Astrocyte of the spinal cord (primary cell): ENCODE results near the gene GAD1.

Source experiments
- DNase-seq: peaks from one replicate; pipeline ENCODE4 v3.0.0; 2011; ENCODE audit warnings: low read depth, low spot score
- H3K4me3 ChIP-seq: 2 replicates; pipeline ENCODE4 v1.5.1; 2011; ENCODE audit warnings: low read depth, mild to moderate bottlenecking, low read length, moderate library complexity
- in situ Hi-C: cut with HindIII; loops from 2 replicates; pipeline ENCODE4 v1.10.0; 2017; ENCODE audit warnings: low sequenced_read_pairs
- TF ChIP-seq, protein P1 (sequence below): IDR thresholded peaks from 2 replicates; pipeline ENCODE4 v1.5.1; 2012; ENCODE audit warnings: low read depth, mild to moderate bottlenecking, low read length, inconsistent platforms

GAD1 gene

DNA sequence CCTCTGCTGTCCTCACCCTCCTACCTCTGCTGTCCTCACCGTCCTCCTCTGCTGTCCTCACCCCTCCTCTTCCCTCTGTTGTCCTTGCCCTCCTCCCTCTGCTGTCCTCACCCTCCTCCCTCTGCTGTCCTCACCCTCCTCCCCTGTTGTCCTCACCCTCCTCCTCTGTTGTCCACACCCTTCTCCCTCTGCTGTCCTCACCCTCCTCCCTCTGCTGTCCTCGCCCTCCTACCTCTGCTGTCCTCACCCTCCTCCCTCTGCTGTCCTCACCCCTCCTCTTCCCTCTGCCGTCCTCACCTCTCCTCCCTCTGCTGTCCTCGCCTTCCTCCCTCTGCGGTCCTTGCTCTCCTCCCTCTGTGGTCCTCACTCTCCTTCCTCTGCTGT, 11.8 kb downstream of the GAD1 start:
- no peak for DNase-seq
- no peak overlapping the region for H3K4me3 ChIP-seq
- in situ Hi-C loops, result no loop called here
- TF ChIP-seq, protein P1, sequence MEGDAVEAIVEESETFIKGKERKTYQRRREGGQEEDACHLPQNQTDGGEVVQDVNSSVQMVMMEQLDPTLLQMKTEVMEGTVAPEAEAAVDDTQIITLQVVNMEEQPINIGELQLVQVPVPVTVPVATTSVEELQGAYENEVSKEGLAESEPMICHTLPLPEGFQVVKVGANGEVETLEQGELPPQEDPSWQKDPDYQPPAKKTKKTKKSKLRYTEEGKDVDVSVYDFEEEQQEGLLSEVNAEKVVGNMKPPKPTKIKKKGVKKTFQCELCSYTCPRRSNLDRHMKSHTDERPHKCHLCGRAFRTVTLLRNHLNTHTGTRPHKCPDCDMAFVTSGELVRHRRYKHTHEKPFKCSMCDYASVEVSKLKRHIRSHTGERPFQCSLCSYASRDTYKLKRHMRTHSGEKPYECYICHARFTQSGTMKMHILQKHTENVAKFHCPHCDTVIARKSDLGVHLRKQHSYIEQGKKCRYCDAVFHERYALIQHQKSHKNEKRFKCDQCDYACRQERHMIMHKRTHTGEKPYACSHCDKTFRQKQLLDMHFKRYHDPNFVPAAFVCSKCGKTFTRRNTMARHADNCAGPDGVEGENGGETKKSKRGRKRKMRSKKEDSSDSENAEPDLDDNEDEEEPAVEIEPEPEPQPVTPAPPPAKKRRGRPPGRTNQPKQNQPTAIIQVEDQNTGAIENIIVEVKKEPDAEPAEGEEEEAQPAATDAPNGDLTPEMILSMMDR, result no peak

DNA sequence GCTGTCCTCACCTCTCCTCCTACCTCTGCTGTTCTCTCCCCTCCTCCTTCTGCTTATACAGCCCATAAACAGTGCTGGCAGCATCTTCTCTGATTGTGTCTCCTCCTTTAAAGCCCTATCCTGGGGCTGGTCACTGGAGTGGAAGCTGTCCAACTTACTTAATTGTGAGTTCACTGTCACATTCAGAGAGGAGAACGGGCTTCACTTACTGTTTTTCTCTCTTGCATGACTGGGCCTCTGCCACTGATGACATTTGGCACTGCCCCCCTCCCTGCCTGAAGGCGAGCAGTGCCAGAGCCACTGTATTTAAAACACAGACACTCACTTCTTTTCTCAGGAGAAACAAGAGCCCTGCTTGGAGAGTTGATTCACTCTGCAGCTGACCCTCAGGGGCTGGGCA, 12.3 kb downstream of the GAD1 start:
- no peak for DNase-seq
- in situ Hi-C loops, result no loop called here
- TF ChIP-seq, protein P1, result no peak
- H3K4me3 ChIP-seq, result no peak overlapping the region

DNA sequence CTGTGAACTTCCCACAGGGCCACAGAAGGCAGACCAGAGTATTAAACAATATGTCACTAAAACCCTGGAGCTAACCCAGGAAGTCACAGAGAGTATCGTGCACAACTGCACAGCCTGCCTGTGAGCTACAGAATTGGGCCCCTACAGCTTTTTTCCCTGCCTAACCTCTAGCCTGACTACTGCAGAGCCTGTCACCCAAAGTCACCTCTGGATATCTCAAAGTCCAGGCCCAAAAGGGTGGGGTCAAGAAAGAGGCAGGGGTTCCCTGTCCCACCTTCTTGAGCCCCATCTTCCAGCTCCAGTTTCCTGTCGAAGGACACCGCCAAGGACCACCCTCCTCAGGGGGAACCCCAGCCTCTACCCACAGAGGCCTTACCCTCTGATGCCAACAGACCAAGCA, 13.5 kb downstream of the GAD1 start:
- no peak for DNase-seq
- no peak overlapping the region for H3K4me3 ChIP-seq
- in situ Hi-C loops, result no loop called here
- TF ChIP-seq, protein P1, result no peak

DNA sequence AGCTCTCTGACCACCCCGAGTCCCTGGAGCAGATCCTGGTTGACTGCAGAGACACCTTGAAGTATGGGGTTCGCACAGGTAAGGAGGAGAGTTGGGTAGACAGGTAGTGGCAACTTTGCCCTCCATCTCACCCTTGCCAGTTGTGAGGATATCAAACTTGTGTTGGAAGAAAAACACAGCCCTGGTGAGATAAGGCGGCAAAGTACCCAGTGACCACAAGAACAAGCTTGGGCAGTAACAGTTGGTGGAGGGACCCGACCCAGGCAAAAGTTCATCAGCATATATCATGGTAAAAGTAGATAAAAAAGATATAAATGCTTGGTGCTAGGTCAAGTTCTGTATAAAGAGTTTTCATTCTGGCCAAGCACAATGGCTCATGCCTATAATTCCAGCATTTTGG, 14.4 kb downstream of the GAD1 start:
- no peak for DNase-seq
- TF ChIP-seq, protein P1, result no peak
- in situ Hi-C loops, result no loop called here
- H3K4me3 ChIP-seq, result no peak overlapping the region

DNA sequence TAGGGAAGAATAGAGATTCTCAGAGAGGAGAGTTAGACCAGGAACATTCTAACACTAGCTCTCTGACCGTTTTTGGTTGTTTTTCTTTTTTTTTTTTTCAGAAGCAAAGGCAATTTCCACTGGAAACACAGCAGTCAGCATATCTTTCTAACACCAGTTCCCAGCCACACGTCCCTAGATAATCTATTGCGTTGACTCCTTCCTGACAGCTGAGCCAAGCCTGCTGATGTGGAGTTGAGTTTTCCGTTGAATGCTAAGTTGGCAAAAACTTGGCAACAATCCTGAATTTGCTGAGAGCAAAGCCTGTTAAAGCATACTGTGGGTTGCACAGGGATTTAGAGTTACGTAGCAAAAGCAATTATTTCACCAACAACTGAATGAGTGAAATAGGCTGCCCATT, 19.3 kb downstream of the GAD1 start:
- in situ Hi-C loops, result no loop called here
- DNase-seq, result no peak
- TF ChIP-seq, protein P1, result no peak
- no peak overlapping the region for H3K4me3 ChIP-seq

DNA sequence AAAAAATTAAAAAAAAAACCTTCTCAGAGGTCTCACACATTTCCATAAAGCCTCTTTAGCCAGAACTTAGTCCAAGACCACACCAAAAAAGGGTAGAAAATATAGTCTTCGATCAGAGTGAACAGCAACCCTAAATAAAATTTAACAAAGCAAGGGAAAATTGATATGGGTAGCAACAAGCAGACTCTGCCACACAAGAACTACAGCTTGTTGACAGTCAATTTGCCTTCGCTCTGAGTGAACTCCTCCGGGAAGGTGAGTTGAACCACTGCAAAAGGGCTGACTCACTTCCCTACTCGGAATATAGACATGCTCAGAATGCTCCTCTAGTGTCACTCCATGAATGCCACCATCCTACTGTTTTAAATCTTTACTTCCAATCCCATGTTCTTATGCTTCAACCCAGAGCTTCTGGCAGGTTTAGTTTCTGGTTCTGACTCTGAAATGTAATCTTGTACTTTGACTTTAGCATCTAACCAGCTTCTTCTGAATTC, 24.1 kb downstream of the GAD1 start:
- in situ Hi-C loops, result no loop called here
- no peak for DNase-seq
- H3K4me3 ChIP-seq, result no peak overlapping the region
- TF ChIP-seq, protein P1, result no peak

DNA sequence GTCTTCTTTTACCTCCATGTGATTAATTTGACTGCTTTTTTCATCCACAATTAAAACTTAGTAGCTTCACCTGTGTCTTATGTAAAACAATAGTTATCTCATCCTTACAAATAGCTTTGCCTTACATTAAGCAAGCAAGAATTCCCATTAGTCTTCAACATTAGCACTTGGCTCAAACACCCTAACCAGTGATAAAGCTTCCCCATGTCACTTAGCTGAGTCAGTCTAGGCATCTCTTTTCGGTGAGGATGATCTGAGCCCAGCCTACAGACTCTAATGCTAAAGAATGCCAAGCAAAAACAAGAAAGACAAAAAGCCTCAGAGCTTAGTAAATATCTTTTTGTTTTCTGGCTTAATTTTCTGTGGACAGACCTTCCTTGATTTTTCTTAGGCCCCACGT, 26.1 kb downstream of the GAD1 start:
- TF ChIP-seq, protein P1, result no peak
- H3K4me3 ChIP-seq, result no peak overlapping the region
- in situ Hi-C loops, result no loop called here
- DNase-seq, result peak; percentile 29
